GM13977 (cell line): ENCODE measurements around the gene GABRB1.

Experiments
- DNase-seq: peaks from one replicate; pipeline ENCODE4 v3.0.0; 2012; ENCODE audit warnings: low spot score
- CTCF ChIP-seq: IDR thresholded peaks from 2 replicates; pipeline ENCODE4 v1.5.1; 2012; ENCODE audit warnings: mild to moderate bottlenecking, control low read depth; ENCODE audit not compliant: insufficient read depth; ENCODE audit errors: extremely low read depth, missing control alignments
- in situ Hi-C: fragments of 300-500 bp; cut with MboI; formaldehyde crosslinking; loops from one replicate; pipeline ENCODE4 v1.12.0; 2022; ENCODE audit warnings: low sequenced_read_pairs, low pct_unique_long_range_greater_than_20kb, mixed read lengths, inconsistent platforms; ENCODE audit not compliant: unreplicated experiment

The GABRB1 gene

GRCh38 chr4:47313384-47313783 lies 282.0 kb downstream of the GABRB1 start:
- in situ Hi-C loops: no loop called here
- no peak for DNase-seq
- TF ChIP-seq CTCF: no peak

- in situ Hi-C loops: no loop called here
- no peak for TF ChIP-seq CTCF
- DNase-seq: no peak
Observed at GRCh38 chr4:47315346-47315745, 284.0 kb downstream of the GABRB1 start.

- DNase-seq: no peak
- no peak for TF ChIP-seq CTCF
- in situ Hi-C loops: no loop called here
Observed at GRCh38 chr4:47326025-47326424, 294.7 kb downstream of the GABRB1 start.

- TF ChIP-seq CTCF: no peak
- no peak for DNase-seq
- in situ Hi-C loops: no loop called here
Observed at GRCh38 chr4:47330866-47331265, 299.5 kb downstream of the GABRB1 start.

- in situ Hi-C loops: no loop called here
- no peak for DNase-seq
- TF ChIP-seq CTCF: no peak
Observed at GRCh38 chr4:47334652-47335051, 303.3 kb downstream of the GABRB1 start.

- in situ Hi-C loops: no loop called here
- no peak for DNase-seq
- no peak for TF ChIP-seq CTCF
Observed at GRCh38 chr4:47337893-47338292, 306.5 kb downstream of the GABRB1 start.

GRCh38 chr4:47340914-47341313 lies 309.5 kb downstream of the GABRB1 start:
- TF ChIP-seq CTCF: no peak
- in situ Hi-C loops: no loop called here
- no peak for DNase-seq
